RKO (cell line): ENCODE results near the gene LARGE1.
A peak's percentile ranks its signal among the peaks of the same experiment; 100 is the strongest.

ENCODE experiments used
- DNase-seq: peaks from one replicate; pipeline ENCODE4 v3.0.0-alpha.2; 2016; ENCODE audit warnings: low spot score

Gene LARGE1

DNA sequence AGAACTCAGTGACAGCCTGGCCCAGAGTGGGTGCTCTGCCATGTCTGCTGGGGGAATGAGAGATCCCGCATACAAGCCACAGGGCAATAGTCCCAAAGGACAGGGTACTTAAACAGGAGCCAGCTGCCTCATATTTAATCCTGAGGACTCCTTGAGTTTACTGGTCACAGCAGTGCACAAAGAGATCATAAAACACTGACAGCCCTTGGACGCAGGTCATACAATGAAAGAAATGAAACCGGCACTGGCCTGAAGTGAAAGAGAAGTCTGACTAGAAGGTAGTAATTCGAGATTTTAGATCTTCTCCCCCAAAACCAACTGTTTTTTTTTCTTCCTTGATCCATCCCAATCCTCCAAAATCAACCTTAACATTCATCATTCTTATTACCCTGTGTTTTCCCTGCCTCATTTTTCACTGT lies 562.3 kb downstream of the LARGE1 start:
- no peak for DNase-seq

GRCh38 chr22:33354928-33355327 lies 565.3 kb downstream of the LARGE1 start:
- no peak for DNase-seq

DNA sequence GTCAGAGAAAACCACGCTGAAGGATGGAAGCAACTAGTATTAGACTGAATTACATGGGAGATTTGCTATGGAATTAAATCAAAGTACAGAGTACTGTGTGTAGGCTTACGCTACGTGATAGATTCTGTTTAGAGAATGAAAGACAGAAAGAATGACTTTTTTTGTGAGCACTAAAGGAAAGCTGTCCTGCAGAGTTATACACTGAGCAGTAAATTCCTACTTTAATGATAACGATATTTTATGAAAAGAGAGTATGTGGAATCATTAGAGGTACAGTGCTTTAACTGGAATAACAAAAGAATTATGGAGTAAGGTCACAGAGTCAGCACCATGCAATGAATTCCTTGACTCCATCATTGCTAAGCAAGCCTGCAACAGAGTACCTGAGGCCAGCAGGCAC lies 566.8 kb downstream of the LARGE1 start:
- no peak for DNase-seq

- DNase-seq: no peak
Measured at GRCh38 chr22:33352768-33353167, 567.5 kb downstream of the LARGE1 start.

GRCh38 chr22:33350961-33351360 lies 569.3 kb downstream of the LARGE1 start:
- no peak for DNase-seq

DNA sequence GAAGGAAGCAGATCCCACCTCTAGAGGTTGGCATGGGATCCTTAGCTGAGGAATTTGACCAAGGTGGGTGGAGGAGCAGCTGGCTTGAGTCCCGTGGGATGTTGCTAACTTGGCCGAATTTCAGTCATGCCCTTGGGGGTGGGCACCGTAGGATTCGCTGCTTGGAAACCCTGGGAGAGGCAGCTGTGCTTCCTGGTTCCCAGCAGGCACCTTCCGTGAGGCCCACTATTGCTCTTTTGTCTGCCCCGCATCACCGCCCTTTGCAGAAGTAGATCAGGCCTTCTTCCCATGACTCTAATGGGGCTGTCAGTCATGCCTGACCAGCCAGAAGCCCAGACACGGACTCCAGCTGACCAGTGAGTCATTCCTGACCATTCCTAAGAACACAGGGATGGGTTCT lies 569.8 kb downstream of the LARGE1 start:
- DNase-seq: no peak

DNA sequence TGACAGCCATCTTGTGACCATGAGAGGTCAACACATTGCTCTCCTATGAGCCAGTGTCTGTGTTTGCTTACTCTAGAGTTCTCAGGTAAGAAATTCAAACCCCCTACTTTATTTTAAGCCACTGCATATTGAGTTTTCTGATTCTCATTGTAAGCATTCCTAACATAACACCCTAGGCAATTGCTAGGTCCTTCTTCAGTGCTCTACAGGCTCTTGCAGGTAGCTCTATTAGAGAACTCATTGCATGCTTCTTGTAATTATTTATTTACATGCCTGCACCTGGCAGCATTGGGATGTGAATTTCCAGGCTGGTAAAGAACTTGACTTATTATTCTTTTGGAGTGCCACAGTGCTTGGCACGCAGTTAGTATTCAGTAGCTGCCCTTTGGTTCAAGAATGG lies 573.3 kb downstream of the LARGE1 start:
- no peak for DNase-seq

DNA sequence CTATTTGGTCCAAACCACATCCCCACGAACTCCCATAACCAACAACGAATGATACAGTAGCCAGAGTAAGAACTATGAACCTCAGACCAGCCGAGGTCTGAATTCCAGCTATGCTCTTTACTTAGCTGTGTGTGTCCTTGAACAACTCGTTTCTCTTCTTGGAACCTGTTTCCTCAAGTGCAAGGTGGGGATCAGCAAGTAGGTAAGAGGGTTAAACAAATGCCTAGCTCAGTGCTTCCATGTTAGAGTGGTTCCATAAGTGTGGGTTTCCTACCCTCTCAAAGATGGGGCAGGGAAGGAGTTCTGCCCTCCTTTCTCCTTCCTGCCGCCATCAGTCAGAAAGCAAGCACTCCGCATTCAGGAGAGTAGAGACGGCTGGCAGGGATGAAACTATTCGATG lies 578.7 kb downstream of the LARGE1 start:
- no peak for DNase-seq

- no peak for DNase-seq
Measured at GRCh38 chr22:33337524-33337923, 582.8 kb downstream of the LARGE1 start.

GRCh38 chr22:33335611-33336279 lies 584.5 kb downstream of the LARGE1 start:
- no peak for DNase-seq

GRCh38 chr22:33332538-33332937 lies 587.7 kb downstream of the LARGE1 start:
- DNase-seq: no peak

DNA sequence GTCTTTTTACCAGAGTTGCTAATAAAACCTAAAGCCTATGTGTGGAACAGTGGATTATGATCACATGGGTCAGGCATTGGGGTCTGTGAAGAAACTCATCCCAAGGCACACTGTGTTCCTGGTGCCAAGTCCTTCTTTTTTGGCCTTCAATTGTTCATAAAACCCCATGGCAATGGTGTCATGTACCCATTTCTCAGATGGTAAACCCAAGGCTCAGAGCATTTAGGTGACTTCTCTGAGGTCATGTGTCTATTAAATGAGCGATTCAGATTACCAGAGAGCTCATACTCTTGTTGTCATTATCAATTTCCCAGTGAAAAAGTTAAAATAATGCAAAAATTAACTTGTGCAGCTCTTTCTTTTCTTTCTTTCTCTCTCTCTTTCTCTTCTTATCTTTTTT lies 589.3 kb downstream of the LARGE1 start:
- DNase-seq: no peak

- DNase-seq: no peak
Measured at GRCh38 chr22:33330534-33330933, 589.7 kb downstream of the LARGE1 start.

- DNase-seq: no peak
Measured at GRCh38 chr22:33329398-33329797, 590.9 kb downstream of the LARGE1 start.

- peak; percentile 76 for DNase-seq
Measured at GRCh38 chr22:33328789-33329296, 591.4 kb downstream of the LARGE1 start.

- no peak for DNase-seq
Measured at GRCh38 chr22:33327348-33327860, 592.9 kb downstream of the LARGE1 start.

- DNase-seq: no peak
Measured at GRCh38 chr22:33326540-33327295, 593.6 kb downstream of the LARGE1 start.

DNA sequence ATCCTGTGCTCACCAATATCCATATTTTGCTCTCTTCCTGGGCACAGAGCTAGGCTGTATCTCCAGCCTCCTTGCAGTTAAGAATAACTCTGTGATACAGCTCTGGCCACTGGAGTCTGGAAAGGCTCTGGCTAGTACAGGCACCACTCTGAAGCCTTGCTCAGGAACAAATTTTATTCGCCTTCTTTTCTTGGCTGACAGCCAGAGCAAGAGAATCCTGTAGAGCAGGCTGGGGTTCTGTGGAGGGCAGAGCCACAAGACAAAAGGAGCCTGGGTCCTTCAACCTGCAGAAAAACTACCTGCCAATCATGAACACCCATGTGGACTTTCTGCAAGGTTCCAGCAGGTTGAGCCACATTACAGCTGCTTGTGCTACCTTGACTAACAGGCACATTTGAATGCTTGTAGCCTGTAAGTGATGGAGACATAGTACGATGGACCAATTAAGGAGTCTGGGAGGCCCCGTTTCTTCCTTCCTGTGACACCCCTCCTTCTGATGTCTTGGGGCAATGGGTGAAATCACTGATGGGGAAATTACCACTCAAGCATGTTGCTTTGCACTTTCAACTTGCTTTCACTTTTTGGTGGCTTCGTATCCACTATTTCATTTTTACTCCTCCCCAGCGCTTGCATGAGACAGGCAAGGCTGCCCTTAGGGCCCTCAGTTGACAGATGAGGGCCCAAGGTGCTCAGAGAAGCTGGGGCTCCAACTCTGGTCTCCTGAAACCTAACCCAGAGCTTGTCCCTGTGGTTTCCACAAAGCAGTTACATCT lies 594.9 kb downstream of the LARGE1 start:
- no peak for DNase-seq

DNA sequence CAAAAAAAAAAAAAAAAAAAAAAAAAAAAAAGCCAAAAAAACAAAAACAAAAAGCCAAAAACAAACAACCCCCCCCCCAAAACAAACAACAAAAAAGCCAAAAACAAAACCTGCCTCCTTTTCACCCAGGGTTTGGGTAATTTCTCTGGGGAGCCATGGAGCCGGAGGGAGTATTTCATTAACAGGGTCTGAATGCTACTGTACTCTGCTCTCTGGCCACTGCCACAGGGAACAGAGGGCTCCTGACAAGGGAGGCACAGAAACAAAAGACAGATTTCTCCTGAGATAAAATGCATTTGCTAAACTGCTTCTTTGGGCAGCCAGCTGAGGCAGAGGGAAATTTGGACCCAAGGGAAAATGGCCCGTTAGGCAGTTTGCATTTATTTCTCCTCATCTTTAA lies 596.0 kb downstream of the LARGE1 start:
- DNase-seq: no peak

DNA sequence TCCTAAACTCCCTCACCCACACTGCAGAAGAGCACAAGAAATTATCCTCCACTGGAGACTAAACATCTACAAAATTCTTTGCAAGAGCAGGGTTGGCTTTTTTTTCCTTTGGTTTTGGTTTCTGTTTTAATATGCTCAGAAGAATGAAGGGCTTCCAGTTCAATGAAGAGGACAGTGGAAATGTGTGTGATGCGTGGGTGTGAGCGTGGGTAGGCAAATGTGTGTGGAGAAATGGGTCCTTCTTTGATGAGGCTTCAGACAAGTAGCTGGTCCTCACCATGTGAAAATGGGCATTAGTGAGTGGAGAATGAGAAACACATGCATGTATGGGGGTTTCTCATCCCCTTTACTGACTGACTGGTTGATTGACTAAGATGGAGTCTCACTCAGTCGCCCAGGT lies 598.8 kb downstream of the LARGE1 start:
- no peak for DNase-seq

GRCh38 chr22:33315954-33316353 lies 604.3 kb downstream of the LARGE1 start:
- no peak for DNase-seq

- DNase-seq: no peak
Measured at GRCh38 chr22:33315117-33315516, 605.2 kb downstream of the LARGE1 start.

GRCh38 chr22:33314316-33314715 lies 606.0 kb downstream of the LARGE1 start:
- DNase-seq: no peak
